Upper lobe of left lung (tissue), 4 donors: ENCODE data around the gene HIGD2B.

Experiments
- CTCF ChIP-seq, 6 experiments: fragments of 450-650 bp in 4 of 6; fragments of 200-600 bp in 2 of 6; sonication (generic) in 2 of 6; IDR thresholded peaks; one replicate each; pipeline ENCODE4 v1.5.1; 2016 to 2019; ENCODE audit warnings: antibody characterized with exemption in 6 of 6
- EP300 ChIP-seq, 4 donors: sonication (generic); formaldehyde crosslinking; IDR thresholded peaks; one replicate each; pipeline ENCODE4 v1.5.1; 2017; ENCODE audit warnings: antibody characterized with exemption in 4 of 4, control low read depth in 2 of 4
- POLR2A ChIP-seq, 4 donors: fragments of 450-650 bp; IDR thresholded peaks; one replicate each; pipeline ENCODE4 v1.5.1; 2016 to 2017; ENCODE audit warnings: antibody characterized with exemption in 4 of 4, mild to moderate bottlenecking in 2 of 4
- POLR2AphosphoS5 ChIP-seq, 2 donors: sonication (generic); formaldehyde crosslinking; IDR thresholded peaks; one replicate each; pipeline ENCODE4 v1.5.1; 2017; ENCODE audit warnings: antibody characterized with exemption in 2 of 2

DNA sequence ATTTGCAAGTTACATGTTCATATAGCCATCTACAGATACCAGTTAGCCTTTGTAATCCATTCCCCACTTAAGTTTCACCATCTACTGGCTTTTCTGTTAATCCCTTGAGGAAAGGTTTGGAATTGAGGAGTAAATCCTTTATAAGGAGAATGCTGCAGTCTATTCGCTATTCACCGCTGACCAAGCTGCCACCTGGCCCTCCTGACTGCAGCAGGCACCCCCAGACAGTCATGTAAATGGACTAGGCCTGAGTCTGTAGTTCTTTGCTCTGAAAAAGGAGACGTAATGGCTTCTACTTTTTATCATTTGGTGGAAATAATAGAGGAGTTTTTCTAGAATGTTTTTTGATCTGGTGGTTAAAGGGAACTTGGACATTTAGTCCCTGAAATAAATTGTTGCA, 3.2 kb downstream of the HIGD2B start:
- TF ChIP-seq CTCF (IDR thresholded peaks at IDR 0.05) (no peak), POLR2A (IDR thresholded peaks at IDR 0.05) (no peak), POLR2AphosphoS5 (IDR thresholded peaks at IDR 0.05) (no peak), EP300 (IDR thresholded peaks at IDR 0.05) (no peak)
